ENCODE measurements around the gene PKP3. TPM values are rescaled to one million over a fixed set of nuclear protein-coding genes. Genes with fewer than 3 reads are reported as not detected.
A peak's percentile ranks its signal among the peaks of the same experiment; 100 is the strongest.

PKP3 gene
- total and polyA plus RNA-seq, 9 of the 15 experiments (the other 6 are each of a cell fraction or from before 2014, with no cell fraction given) = 0.11 to 110 (median 30.7) TPM

- TF ChIP-seq, protein P1, sequence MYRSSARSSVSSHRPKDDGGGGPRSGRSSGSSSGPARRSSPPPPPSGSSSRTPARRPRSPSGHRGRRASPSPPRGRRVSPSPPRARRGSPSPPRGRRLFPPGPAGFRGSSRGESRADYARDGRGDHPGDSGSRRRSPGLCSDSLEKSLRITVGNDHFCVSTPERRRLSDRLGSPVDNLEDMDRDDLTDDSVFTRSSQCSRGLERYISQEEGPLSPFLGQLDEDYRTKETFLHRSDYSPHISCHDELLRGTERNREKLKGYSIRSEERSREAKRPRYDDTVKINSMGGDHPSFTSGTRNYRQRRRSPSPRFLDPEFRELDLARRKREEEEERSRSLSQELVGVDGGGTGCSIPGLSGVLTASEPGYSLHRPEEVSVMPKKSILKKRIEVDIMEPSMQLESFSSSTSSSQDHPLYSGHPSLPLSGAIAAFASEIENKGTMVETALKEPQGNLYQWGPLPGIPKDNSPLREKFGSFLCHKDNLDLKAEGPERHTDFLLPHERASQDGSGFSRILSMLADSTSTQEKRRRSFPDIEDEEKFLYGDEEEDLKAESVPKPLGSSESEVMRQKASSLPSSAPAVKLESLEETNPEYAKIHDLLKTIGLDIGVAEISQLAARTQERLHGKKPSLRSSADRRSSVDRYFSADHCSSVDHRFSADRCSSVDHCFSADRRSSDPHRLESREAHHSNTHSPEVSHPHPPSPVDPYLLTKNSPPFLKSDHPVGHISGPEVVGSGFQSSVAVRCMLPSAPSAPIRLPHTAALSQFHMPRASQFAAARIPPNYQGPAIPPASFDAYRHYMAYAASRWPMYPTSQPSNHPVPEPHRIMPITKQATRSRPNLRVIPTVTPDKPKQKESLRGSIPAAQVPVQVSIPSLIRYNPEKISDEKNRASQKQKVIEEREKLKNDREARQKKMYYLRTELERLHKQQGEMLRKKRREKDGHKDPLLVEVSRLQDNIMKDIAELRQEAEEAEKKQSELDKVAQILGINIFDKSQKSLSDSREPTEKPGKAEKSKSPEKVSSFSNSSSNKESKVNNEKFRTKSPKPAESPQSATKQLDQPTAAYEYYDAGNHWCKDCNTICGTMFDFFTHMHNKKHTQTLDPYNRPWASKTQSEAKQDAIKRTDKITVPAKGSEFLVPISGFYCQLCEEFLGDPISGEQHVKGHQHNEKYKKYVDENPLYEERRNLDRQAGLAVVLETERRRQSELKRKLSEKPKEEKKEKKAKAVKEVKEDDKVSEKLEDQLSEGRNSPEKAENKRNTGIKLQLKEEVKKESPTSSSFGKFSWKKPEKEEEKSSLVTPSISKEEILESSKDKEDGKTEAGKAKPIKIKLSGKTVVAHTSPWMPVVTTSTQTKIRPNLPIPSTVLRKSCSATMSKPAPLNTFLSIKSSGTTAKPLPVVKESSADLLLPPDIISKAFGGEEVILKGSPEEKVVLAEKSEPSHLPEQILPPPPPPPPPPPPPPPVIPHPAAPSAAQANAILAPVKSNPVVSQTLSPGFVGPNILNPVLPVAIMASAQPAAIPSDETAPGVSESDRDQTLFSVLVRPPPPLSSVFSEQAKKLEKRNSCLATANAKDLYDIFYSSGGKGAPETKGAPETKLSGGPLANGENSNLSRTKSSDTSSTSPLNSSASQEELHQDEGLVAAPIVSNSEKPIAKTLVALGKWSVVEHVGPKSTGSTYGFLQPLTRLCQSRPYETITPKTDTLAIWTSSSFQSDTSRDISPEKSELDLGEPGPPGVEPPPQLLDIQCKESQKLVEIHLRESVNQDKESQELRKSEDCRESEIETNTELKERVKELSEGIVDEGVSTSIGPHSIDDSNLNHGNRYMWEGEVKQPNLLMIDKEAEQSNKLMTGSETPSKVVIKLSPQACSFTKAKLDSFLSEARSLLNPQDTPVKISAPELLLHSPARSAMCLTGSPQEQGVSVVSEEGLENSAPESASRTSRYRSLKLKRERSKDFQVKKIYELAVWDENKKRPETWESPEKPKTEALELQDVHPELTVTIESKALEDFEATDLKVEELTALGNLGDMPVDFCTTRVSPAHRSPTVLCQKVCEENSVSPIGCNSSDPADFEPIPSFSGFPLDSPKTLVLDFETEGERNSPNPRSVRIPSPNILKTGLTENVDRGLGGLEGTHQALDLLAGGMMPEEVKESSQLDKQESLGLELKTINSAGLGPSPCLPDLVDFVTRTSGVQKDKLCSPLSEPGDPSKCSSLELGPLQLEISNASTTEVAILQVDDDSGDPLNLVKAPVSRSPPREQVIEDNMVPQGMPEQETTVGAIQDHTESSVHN (IDR thresholded peaks at IDR 0.05; ENCODE audit: borderline replicate concordance in 1 of 2, low read depth in 1 of 2) = no peak
- TF ChIP-seq PPARD (CRISPR knock-in tag; IDR thresholded peaks at IDR 0.05) = no peak
- TF ChIP-seq RAD51 (IDR thresholded peaks at IDR 0.05; ENCODE audit: borderline replicate concordance, low read depth) = no peak
- TF ChIP-seq MAFF (IDR thresholded peaks at IDR 0.05; ENCODE audit: low read length) = no peak
- TF ChIP-seq, protein P2, sequence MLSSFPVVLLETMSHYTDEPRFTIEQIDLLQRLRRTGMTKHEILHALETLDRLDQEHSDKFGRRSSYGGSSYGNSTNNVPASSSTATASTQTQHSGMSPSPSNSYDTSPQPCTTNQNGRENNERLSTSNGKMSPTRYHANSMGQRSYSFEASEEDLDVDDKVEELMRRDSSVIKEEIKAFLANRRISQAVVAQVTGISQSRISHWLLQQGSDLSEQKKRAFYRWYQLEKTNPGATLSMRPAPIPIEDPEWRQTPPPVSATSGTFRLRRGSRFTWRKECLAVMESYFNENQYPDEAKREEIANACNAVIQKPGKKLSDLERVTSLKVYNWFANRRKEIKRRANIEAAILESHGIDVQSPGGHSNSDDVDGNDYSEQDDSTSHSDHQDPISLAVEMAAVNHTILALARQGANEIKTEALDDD (IDR thresholded peaks at IDR 0.05) = no peak
- TF ChIP-seq, protein P3, sequence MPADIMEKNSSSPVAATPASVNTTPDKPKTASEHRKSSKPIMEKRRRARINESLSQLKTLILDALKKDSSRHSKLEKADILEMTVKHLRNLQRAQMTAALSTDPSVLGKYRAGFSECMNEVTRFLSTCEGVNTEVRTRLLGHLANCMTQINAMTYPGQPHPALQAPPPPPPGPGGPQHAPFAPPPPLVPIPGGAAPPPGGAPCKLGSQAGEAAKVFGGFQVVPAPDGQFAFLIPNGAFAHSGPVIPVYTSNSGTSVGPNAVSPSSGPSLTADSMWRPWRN (IDR thresholded peaks at IDR 0.05; ENCODE audit: low read depth) = no peak
- peak; percentile 85 for TF ChIP-seq NR2C2 (CRISPR knock-in tag; IDR thresholded peaks at IDR 0.05)
- peak; percentile 95 for TF ChIP-seq NR2C2 (tag; IDR thresholded peaks at IDR 0.05)
- no peak for TF ChIP-seq TFE3 (CRISPR knock-in tag; IDR thresholded peaks at IDR 0.05)
- TF ChIP-seq ZNF830 (CRISPR knock-in tag; IDR thresholded peaks at IDR 0.05) = no peak
- TF ChIP-seq HNRNPLL (IDR thresholded peaks at IDR 0.05; ENCODE audit: low read depth, low read length, poor library complexity, severe bottlenecking) = peak; percentile 15
- TF ChIP-seq KLF1 (tag; IDR thresholded peaks at IDR 0.05) = no peak
- no peak for TF ChIP-seq PHTF2 (CRISPR knock-in tag; IDR thresholded peaks at IDR 0.05)
- no peak for TF ChIP-seq HIVEP1 (CRISPR knock-in tag; IDR thresholded peaks at IDR 0.05)
Observed at GRCh38 chr11:449889-450808, 56.1 kb downstream of the PKP3 start, which contains the start of gene PTDSS2 (continued).

Measured in K562 (cell line).